Astrocyte (in vitro differentiated cells and primary cell): Measurements from ENCODE around the gene EMP1.

Experiments used
- CTCF ChIP-seq: IDR thresholded peaks from 2 replicates; pipeline ENCODE4 v1.5.1; 2011; ENCODE audit warnings: low read depth, mild to moderate bottlenecking, inconsistent platforms, low read length, moderate library complexity; ENCODE audit not compliant: insufficient read depth
- EZH2 ChIP-seq: IDR thresholded peaks from 2 replicates; pipeline ENCODE4 v1.6.1; 2012; ENCODE audit warnings: mild to moderate bottlenecking, low read length, inconsistent platforms; ENCODE audit not compliant: insufficient read depth

- no peak for TF ChIP-seq CTCF
- TF ChIP-seq EZH2: no peak
These were observed 6.8 kb downstream of the EMP1 start for GRCh38 chr12:13203034-13203922.
